H9 (cell line): ENCODE data around the gene EML5. TPM values are rescaled to one million over a fixed set of nuclear protein-coding genes. Genes with fewer than 3 reads are reported as not detected.

Experiments used
- DNase-seq: peaks from one replicate; pipeline ENCODE4 v3.0.0-alpha.2; 2017
- H2AFZ ChIP-seq: one replicate; pipeline ENCODE4 v1.6.1; 2013; ENCODE audit warnings: mild to moderate bottlenecking, low read length, control low read depth, moderate library complexity
- H2AK5ac ChIP-seq: 2 replicates; pipeline ENCODE4 v1.6.1; 2013; ENCODE audit warnings: low read length, control low read depth, mixed read lengths; ENCODE audit not compliant: insufficient read length
- H2BK120ac ChIP-seq: one replicate; pipeline ENCODE4 v1.6.1; 2013; ENCODE audit warnings: low read depth, mild to moderate bottlenecking, low read length, control low read depth, inconsistent platforms; ENCODE audit not compliant: poor library complexity, severe bottlenecking
- H2BK12ac ChIP-seq: 2 replicates; pipeline ENCODE4 v1.6.1; 2013; ENCODE audit warnings: low read length, control low read depth, mixed read lengths, low read depth; ENCODE audit not compliant: insufficient read length
- H2BK15ac ChIP-seq: 2 replicates; pipeline ENCODE4 v1.6.1; 2013; ENCODE audit warnings: low read depth, low read length, control low read depth
- H2BK20ac ChIP-seq: one replicate; pipeline ENCODE4 v1.6.1; 2013; ENCODE audit warnings: low read depth, mild to moderate bottlenecking, low read length, control low read depth, inconsistent platforms; ENCODE audit not compliant: poor library complexity, severe bottlenecking
- H2BK5ac ChIP-seq: 2 replicates; pipeline ENCODE4 v1.6.1; 2013; ENCODE audit warnings: low read length, control low read depth, mixed read lengths; ENCODE audit not compliant: insufficient read length
- H3K14ac ChIP-seq: 2 replicates; pipeline ENCODE4 v1.6.1; 2013; ENCODE audit warnings: low read length, control low read depth; ENCODE audit not compliant: insufficient read depth
- H3K18ac ChIP-seq: 2 replicates; pipeline ENCODE4 v1.6.1; 2013; ENCODE audit warnings: low read depth, mild to moderate bottlenecking, mixed read lengths, low read length, control low read depth; ENCODE audit not compliant: insufficient read length
- H3K23ac ChIP-seq: 2 replicates; pipeline ENCODE4 v1.6.1; 2013; ENCODE audit warnings: low read length, control low read depth, mixed read lengths, low read depth; ENCODE audit not compliant: insufficient read length
- H3K23me2 ChIP-seq: 2 replicates; pipeline ENCODE4 v1.6.1; 2013; ENCODE audit warnings: low read depth, mild to moderate bottlenecking, mixed read lengths, low read length, control low read depth; ENCODE audit not compliant: insufficient read length, poor library complexity, severe bottlenecking
- H3K27ac ChIP-seq: 2 replicates; pipeline ENCODE4 v1.5.1; 2013; ENCODE audit warnings: low read length, control low read depth, mixed read lengths, low read depth; ENCODE audit not compliant: insufficient read length
- H3K27me3 ChIP-seq: 2 replicates; pipeline ENCODE4 v1.6.1; 2013; ENCODE audit warnings: low read length, control low read depth, inconsistent platforms; ENCODE audit not compliant: insufficient read depth
- H3K4ac ChIP-seq: 2 replicates; pipeline ENCODE4 v1.6.1; 2013; ENCODE audit warnings: low read depth, mild to moderate bottlenecking, control low read depth, inconsistent platforms, low read length, moderate library complexity
- H3K4me1 ChIP-seq: 2 replicates; pipeline ENCODE4 v1.6.1; 2013; ENCODE audit warnings: low read length, control low read depth, inconsistent platforms; ENCODE audit not compliant: insufficient read depth
- H3K4me2 ChIP-seq: 2 replicates; pipeline ENCODE4 v1.6.1; 2013; ENCODE audit warnings: low read length, control low read depth, mixed read lengths; ENCODE audit not compliant: insufficient read length, insufficient read depth
- H3K56ac ChIP-seq: 2 replicates; pipeline ENCODE4 v1.6.1; 2013; ENCODE audit warnings: low read depth, mild to moderate bottlenecking, mixed read lengths, low read length, control low read depth; ENCODE audit not compliant: insufficient read length
- H3K79me1 ChIP-seq: 2 replicates; pipeline ENCODE4 v1.6.1; 2013; ENCODE audit warnings: low read depth, mild to moderate bottlenecking, moderate library complexity, low read length, control low read depth, inconsistent platforms; ENCODE audit not compliant: insufficient read depth, poor library complexity, severe bottlenecking
- H3K79me2 ChIP-seq: 2 replicates; pipeline ENCODE4 v1.6.1; 2013; ENCODE audit warnings: low read length, control low read depth, inconsistent platforms; ENCODE audit not compliant: insufficient read depth
- H3K9ac ChIP-seq: 2 replicates; pipeline ENCODE4 v1.6.1; 2013; ENCODE audit warnings: low read length, control low read depth, mixed read lengths; ENCODE audit not compliant: insufficient read length; ENCODE audit errors: extremely low read depth
- H3K9me3 ChIP-seq: one replicate; pipeline ENCODE4 v1.6.1; 2013; ENCODE audit warnings: low read depth, low read length, inconsistent platforms; ENCODE audit not compliant: control insufficient read depth
- H3T11ph ChIP-seq: one replicate; pipeline ENCODE4 v1.6.1; 2013; ENCODE audit warnings: mild to moderate bottlenecking, low read length, control low read depth, inconsistent platforms
- H4K20me1 ChIP-seq: one replicate; pipeline ENCODE4 v1.6.1; 2013; ENCODE audit not compliant: control insufficient read depth, insufficient read length, insufficient read depth
- H4K5ac ChIP-seq: 2 replicates; pipeline ENCODE4 v1.6.1; 2013; ENCODE audit warnings: low read depth, mild to moderate bottlenecking, mixed read lengths, low read length, control low read depth; ENCODE audit not compliant: insufficient read length
- H4K8ac ChIP-seq: replicated peaks from 2 replicates; pipeline ENCODE4 v1.6.1; 2013; ENCODE audit warnings: low read length, control low read depth, mixed read lengths, low read depth; ENCODE audit not compliant: insufficient read length
- H4K91ac ChIP-seq: 2 replicates; pipeline ENCODE4 v1.6.1; 2013; ENCODE audit warnings: low read depth, mild to moderate bottlenecking, moderate library complexity, mixed read lengths, low read length, control low read depth; ENCODE audit not compliant: insufficient read length
- H3K27ac Mint-ChIP-seq, 3 experiments: 2 replicates in 2 of 3; 3 replicates in 1 of 3; pipeline ENCODE4 v1.8.0; 2020 to 2021; ENCODE audit warnings: mixed read lengths in 3 of 3, mild to moderate bottlenecking in 1 of 3, moderate library complexity in 1 of 3
- H3K27me3 Mint-ChIP-seq: 2 replicates; pipeline ENCODE4 v1.8.0; 2021; ENCODE audit warnings: low read depth, mild to moderate bottlenecking, moderate library complexity, mixed read lengths
- H3K36me3 Mint-ChIP-seq, 3 experiments: 2 replicates in 2 of 3; 3 replicates in 1 of 3; pipeline ENCODE4 v1.8.0; 2020 to 2021; ENCODE audit warnings: low read depth in 3 of 3, mixed read lengths in 3 of 3; ENCODE audit not compliant: insufficient read depth in 1 of 3
- H3K4me1 Mint-ChIP-seq, 2 experiments: 2 replicates each; pipeline ENCODE4 v1.8.0; 2020; ENCODE audit warnings: mixed read lengths in 2 of 2
- H3K4me3 Mint-ChIP-seq, 2 experiments: 2 replicates in 1 of 2; 3 replicates in 1 of 2; pipeline ENCODE4 v1.8.0; 2020 to 2021; ENCODE audit warnings: mild to moderate bottlenecking in 2 of 2, mixed read lengths in 2 of 2, moderate library complexity in 1 of 2
- H3K9me3 Mint-ChIP-seq, 2 experiments: 2 replicates in 1 of 2; 3 replicates in 1 of 2; pipeline ENCODE4 v1.8.0; 2020; ENCODE audit warnings: mild to moderate bottlenecking in 2 of 2, mixed read lengths in 2 of 2, moderate library complexity in 1 of 2
- CTCF ChIP-seq: fragments of 200-600 bp; sonication (generic); conservative IDR thresholded peaks from 3 replicates; pipeline ENCODE4 v1.8.0; 2021; ENCODE audit warnings: antibody characterized with exemption, mild to moderate bottlenecking
- WGBS: extraction: QIAGEN DNeasy Blood & Tissue Kit; methylation state at CpG from one replicate; pipeline ENCODE4 v1.1.7; 2013; ENCODE audit warnings: missing lambda C conversion rate, low lambda C conversion rate, mixed read lengths; ENCODE audit not compliant: insufficient read length; ENCODE audit errors: extremely low coverage; 5-methylcytosine and 5-hydroxymethylcytosine counted together
- total RNA-seq: library from RNA; stranded (reverse); gene quantifications from 2 replicates; pipeline ENCODE4 v1.2.1, GENCODE V29; 2021

EML5 gene
- total RNA-seq, 1 experiment from 2014 or later = 0.81 TPM

- no peaks in the 10 kb centered on the region for H3K23me2 ChIP-seq
- no peaks in the 10 kb centered on the region for H3K27me3 ChIP-seq
- H3K4me3 Mint-ChIP-seq = no peak overlapping the region
- no peak overlapping the region for H4K5ac ChIP-seq
- no peak overlapping the region for H2AK5ac ChIP-seq
- H3K79me1 ChIP-seq = no peaks in the 10 kb centered on the region
- H3K27me3 Mint-ChIP-seq = no peaks in the 10 kb centered on the region; the same call in 1 of the 2 replicates
- H3K4me1 ChIP-seq = no peaks in the 10 kb centered on the region; the same call in none of the 2 replicates
- H4K8ac ChIP-seq = no peak overlapping the region
- no peak overlapping the region for H2BK20ac ChIP-seq
- no peaks in the 10 kb centered on the region for H3K9me3 ChIP-seq
- no peak overlapping the region for H3K18ac ChIP-seq
- H2BK120ac ChIP-seq = no peak overlapping the region
- no peak for DNase-seq
- H3K79me2 ChIP-seq = no peaks in the 10 kb centered on the region
- peak overlapping the region in 1 of 3 experiments; percentile 43; a peak in 3 of 7 replicates for H3K27ac Mint-ChIP-seq
- peak overlapping the region; percentile 11 for H3K4me2 ChIP-seq
- no peak overlapping the region for H3K4ac ChIP-seq
- no peaks in the 10 kb centered on the region for H3K9me3 Mint-ChIP-seq
- TF ChIP-seq CTCF = no peak
- no peak overlapping the region for H3K27ac ChIP-seq
- no peak overlapping the region for H3K56ac ChIP-seq
- no peak overlapping the region for H4K91ac ChIP-seq
- no peak overlapping the region for H3K23ac ChIP-seq
- no peaks in the 10 kb centered on the region for H4K20me1 ChIP-seq
- no peak overlapping the region for H3K9ac ChIP-seq
- H3K36me3 Mint-ChIP-seq = peaks cover 0 to 9% (median 6%) of the 10 kb centered on the region in 3 experiments; a peak in 4 of 7 replicates
- H3K4me1 Mint-ChIP-seq = peaks cover 18 to 19% of the 10 kb centered on the region in 2 experiments
- WGBS = no CpG with 5 or more reads among the region's 5 CpGs
- no peak overlapping the region for H3K14ac ChIP-seq
- no peak overlapping the region for H2BK5ac ChIP-seq
- H3T11ph ChIP-seq = no peak overlapping the region
- no peak overlapping the region for H2BK15ac ChIP-seq
- H2AFZ ChIP-seq = no peak overlapping the region
- no peak overlapping the region for H2BK12ac ChIP-seq
These were observed 174.3 kb downstream of the EML5 start for GRCh38 chr14:88618476-88618875.
